HEK293 (cell line): Measurements from ENCODE around the gene ENDOG.

Experiments
- CTCF ChIA-PET: fragments of 350-600 bp; formaldehyde crosslinking; extraction: SDS; loops from one replicate; lab custom pipeline; 2021; ENCODE audit warnings: antibody characterized with exemption; lab: Yijun Ruan, JAX
- POLR2A ChIA-PET: fragments of 300-600 bp; formaldehyde crosslinking; extraction: SDS; loops from one replicate; lab custom pipeline; 2020; ENCODE audit warnings: antibody characterized with exemption, inconsistent platforms; lab: Yijun Ruan, JAX
- H3K27ac ChIP-seq: fragments of 200-500 bp; sonication (Bioruptor generic); 2 replicates; pipeline ENCODE4 v1.5.1; 2014; ENCODE audit warnings: low read depth, low read length, control low read depth, inconsistent platforms; ENCODE audit errors: extremely low read depth
- H3K36me3 ChIP-seq, 2 experiments: fragments of 200-500 bp in 1 of 2; sonication (Bioruptor generic) in 1 of 2; 1 replicate in 1 of 2; 2 replicates in 1 of 2; pipeline ENCODE4 v1.5.1; 2014 to 2017; ENCODE audit warnings: inconsistent platforms in 2 of 2, low read length in 2 of 2; ENCODE audit not compliant: control insufficient read depth in 2 of 2, insufficient read depth in 1 of 2
- H3K4me1 ChIP-seq: fragments of 200-500 bp; sonication (Bioruptor generic); 2 replicates; pipeline ENCODE4 v1.5.1; 2014; ENCODE audit warnings: mild to moderate bottlenecking, low read length, inconsistent platforms; ENCODE audit not compliant: control insufficient read depth, insufficient read depth
- H3K4me3 ChIP-seq: 2 replicates; pipeline ENCODE4 v1.5.1; 2011; ENCODE audit warnings: low read depth, mild to moderate bottlenecking, control low read depth, low read length, moderate library complexity
- H3K9me3 ChIP-seq: fragments of 200-500 bp; sonication (Bioruptor generic); 2 replicates; pipeline ENCODE4 v1.5.1; 2014; ENCODE audit warnings: low read depth, low read length, inconsistent platforms; ENCODE audit not compliant: control insufficient read depth, insufficient read depth
- ATF2 ChIP-seq: fragments of 450-650 bp; formaldehyde crosslinking; IDR thresholded peaks from 2 replicates; pipeline ENCODE4 v1.5.1; 2016; ENCODE audit warnings: missing biosample characterization, missing genetic modification characterization, low read depth
- GLIS2 ChIP-seq: fragments of 450-650 bp; formaldehyde crosslinking; IDR thresholded peaks from 2 replicates; pipeline ENCODE4 v1.5.1; 2016; ENCODE audit warnings: missing biosample characterization, missing genetic modification characterization
- KLF8 ChIP-seq: fragments of 450-650 bp; formaldehyde crosslinking; IDR thresholded peaks from 2 replicates; pipeline ENCODE4 v1.5.1; 2016; ENCODE audit warnings: missing biosample characterization, missing genetic modification characterization
- PATZ1 ChIP-seq: fragments of 450-650 bp; formaldehyde crosslinking; IDR thresholded peaks from 2 replicates; pipeline ENCODE4 v1.5.1; 2016; ENCODE audit warnings: missing biosample characterization, missing genetic modification characterization
- PRDM4 ChIP-seq: fragments of 450-650 bp; formaldehyde crosslinking; IDR thresholded peaks from 2 replicates; pipeline ENCODE4 v1.5.1; 2017; ENCODE audit warnings: missing biosample characterization, missing genetic modification characterization
- SP7 ChIP-seq: fragments of 450-650 bp; formaldehyde crosslinking; IDR thresholded peaks from 2 replicates; pipeline ENCODE4 v1.5.1; 2016; ENCODE audit warnings: missing biosample characterization, missing genetic modification characterization
- ZBTB20 ChIP-seq: fragments of 450-650 bp; formaldehyde crosslinking; IDR thresholded peaks from 2 replicates; pipeline ENCODE4 v1.5.1; 2016; ENCODE audit warnings: missing biosample characterization, missing genetic modification characterization
- ZFP37 ChIP-seq: fragments of 450-650 bp; formaldehyde crosslinking; IDR thresholded peaks from 2 replicates; pipeline ENCODE4 v1.5.1; 2016; ENCODE audit warnings: missing biosample characterization, missing genetic modification characterization
- ZIC2 ChIP-seq: fragments of 450-650 bp; formaldehyde crosslinking; IDR thresholded peaks from 2 replicates; pipeline ENCODE4 v1.5.1; 2016; ENCODE audit warnings: missing biosample characterization, missing genetic modification characterization
- ZNF132 ChIP-seq: fragments of 450-650 bp; formaldehyde crosslinking; IDR thresholded peaks from 2 replicates; pipeline ENCODE4 v1.5.1; 2017; ENCODE audit warnings: missing biosample characterization, missing genetic modification characterization, borderline replicate concordance
- ZNF133 ChIP-seq: fragments of 450-650 bp; formaldehyde crosslinking; IDR thresholded peaks from 2 replicates; pipeline ENCODE4 v1.5.1; 2016; ENCODE audit warnings: missing biosample characterization, missing genetic modification characterization
- ZNF169 ChIP-seq: fragments of 450-650 bp; formaldehyde crosslinking; IDR thresholded peaks from 2 replicates; pipeline ENCODE4 v1.5.1; 2016; ENCODE audit warnings: missing biosample characterization, missing genetic modification characterization
- ZNF175 ChIP-seq: fragments of 450-650 bp; formaldehyde crosslinking; IDR thresholded peaks from 2 replicates; pipeline ENCODE4 v1.5.1; 2016; ENCODE audit warnings: missing biosample characterization, missing genetic modification characterization
- ZNF211 ChIP-seq: fragments of 450-650 bp; formaldehyde crosslinking; IDR thresholded peaks from 2 replicates; pipeline ENCODE4 v1.5.1; 2016; ENCODE audit warnings: low read depth, missing biosample characterization, missing genetic modification characterization
- ZNF280D ChIP-seq: fragments of 450-650 bp; formaldehyde crosslinking; IDR thresholded peaks from 2 replicates; pipeline ENCODE4 v1.5.1; 2016; ENCODE audit warnings: missing biosample characterization, missing genetic modification characterization
- ZNF324 ChIP-seq: fragments of 450-650 bp; formaldehyde crosslinking; IDR thresholded peaks from 2 replicates; pipeline ENCODE4 v1.5.1; 2016; ENCODE audit warnings: missing biosample characterization, missing genetic modification characterization
- ZNF391 ChIP-seq: fragments of 450-650 bp; formaldehyde crosslinking; IDR thresholded peaks from 2 replicates; pipeline ENCODE4 v1.5.1; 2016; ENCODE audit warnings: low read depth, missing biosample characterization, missing genetic modification characterization, borderline replicate concordance
- ZNF416 ChIP-seq: fragments of 450-650 bp; formaldehyde crosslinking; IDR thresholded peaks from 2 replicates; pipeline ENCODE4 v1.5.1; 2016; ENCODE audit warnings: missing biosample characterization, missing genetic modification characterization
- ZNF510 ChIP-seq: fragments of 450-650 bp; formaldehyde crosslinking; IDR thresholded peaks from 2 replicates; pipeline ENCODE4 v1.5.1; 2018; ENCODE audit warnings: mild to moderate bottlenecking, missing genetic modification characterization, missing biosample characterization; ENCODE audit not compliant: insufficient replicate concordance
- ZNF561 ChIP-seq: fragments of 450-650 bp; IDR thresholded peaks from 2 replicates; pipeline ENCODE4 v1.5.1; 2018; ENCODE audit warnings: missing biosample characterization, missing genetic modification characterization, borderline replicate concordance
- ZNF600 ChIP-seq: fragments of 450-650 bp; formaldehyde crosslinking; IDR thresholded peaks from 2 replicates; pipeline ENCODE4 v1.5.1; 2016; ENCODE audit warnings: missing biosample characterization, missing genetic modification characterization
- ZNF624 ChIP-seq: fragments of 450-650 bp; formaldehyde crosslinking; IDR thresholded peaks from 2 replicates; pipeline ENCODE4 v1.5.1; 2017; ENCODE audit warnings: missing biosample characterization, missing genetic modification characterization
- ZNF76 ChIP-seq: fragments of 450-650 bp; formaldehyde crosslinking; IDR thresholded peaks from 2 replicates; pipeline ENCODE4; 2016; ENCODE audit warnings: low read depth, missing biosample characterization, missing genetic modification characterization, borderline replicate concordance
- ZNF791 ChIP-seq: fragments of 450-650 bp; formaldehyde crosslinking; IDR thresholded peaks from 2 replicates; pipeline ENCODE4 v1.5.1; 2016; ENCODE audit warnings: missing biosample characterization, missing genetic modification characterization
- ZXDB ChIP-seq: fragments of 450-650 bp; formaldehyde crosslinking; IDR thresholded peaks from 2 replicates; pipeline ENCODE4 v1.5.1; 2016; ENCODE audit warnings: missing biosample characterization, missing genetic modification characterization

Gene ENDOG

GRCh38 chr9:128818839-128819715 is 777 bp downstream of the ENDOG start (continued):
- no peak for TF ChIP-seq ZNF132 (tag by site-specific recombination)
- 0 out of 2 replicates have a peak, but pooled peaks have one; percentile 30 for TF ChIP-seq ZNF561 (tag by site-specific recombination)
- TF ChIP-seq ZNF391 (tag by site-specific recombination): 0 out of 2 replicates have a peak, but pooled peaks have one; percentile 48
- 0 out of 2 replicates have a peak, but pooled peaks have one; percentile 33 for TF ChIP-seq ZNF600 (tag by site-specific recombination)
- TF ChIP-seq ZBTB20 (tag by site-specific recombination): peak; percentile 61
- TF ChIP-seq ZNF791 (tag by site-specific recombination): no peak
- no peak for TF ChIP-seq ZNF211 (tag by site-specific recombination)
- TF ChIP-seq KLF8 (tag by site-specific recombination): peak; percentile 11; the same call in 1 of the 2 replicates
- TF ChIP-seq GLIS2 (tag by site-specific recombination): peak; percentile 16; the same call in 1 of the 2 replicates
- no peak for TF ChIP-seq ZNF175 (tag by site-specific recombination)
- TF ChIP-seq ZNF416 (tag by site-specific recombination): no peak
- peak; percentile 14; the same call in 1 of the 2 replicates for TF ChIP-seq SP7 (tag by site-specific recombination)

GRCh38 chr9:128819716-128820664 is 1.7 kb downstream of the ENDOG start:
- Histone ChIP-seq H3K36me3 (peaks cover 0 to 49% of the 10 kb centered on the region in 2 experiments; a peak in 1 of 3 replicates), H3K27ac (no peak overlapping the region), H3K4me3 (no peak overlapping the region), H3K4me1 (no peaks in the 10 kb centered on the region), H3K9me3 (no peaks in the 10 kb centered on the region)
- ChIA-PET CTCF (interaction anchor here (0.6 to 2.3 kb wide), 7 partner anchors 25 to 184 kb away, joined by 3 to 9 read pairs (median 5); no protein-coding TSS in a partner anchor), POLR2A (interaction anchor here (0.5 to 4.1 kb wide), 5 partner anchors 9 to 261 kb away, joined by 3 to 94 read pairs (median 5); partner anchors contain the start of gene SPOUT1)
- TF ChIP-seq ZNF169 (tag by site-specific recombination) (no peak), ATF2 (tag by site-specific recombination) (no peak), ZNF76 (tag by site-specific recombination) (no peak), ZIC2 (tag by site-specific recombination) (peak; percentile 76), ZNF324 (tag by site-specific recombination) (no peak), PATZ1 (peak; percentile 30; the same call in 1 of the 2 replicates), ZNF510 (tag by site-specific recombination) (no peak), ZNF133 (tag by site-specific recombination) (no peak), ZXDB (tag by site-specific recombination) (no peak), PRDM4 (peak; percentile 84), ZNF280D (tag by site-specific recombination) (no peak), ZFP37 (tag by site-specific recombination) (no peak), ZNF624 (tag by site-specific recombination) (no peak)
